AG04449 (cell line): ENCODE measurements around the gene MCM9.
A peak's percentile ranks its signal among the peaks of the same experiment; 100 is the strongest.

Source experiments
- CTCF ChIA-PET: fragments of 350-600 bp; formaldehyde crosslinking; extraction: SDS; loops from one replicate; lab custom pipeline; 2021; ENCODE audit warnings: antibody characterized with exemption; lab: Yijun Ruan, JAX
- POLR2A ChIA-PET: fragments of 400-600, 350-600 bp; formaldehyde crosslinking; extraction: SDS; loops from one replicate; lab custom pipeline; 2020; ENCODE audit warnings: antibody characterized with exemption, inconsistent platforms; lab: Yijun Ruan, JAX
- DNase-seq: peaks from one replicate; pipeline ENCODE4 v3.0.0-alpha.2; 2010; ENCODE audit warnings: low read depth, low spot score
- H3K4me3 ChIP-seq: 2 replicates; pipeline ENCODE4 v1.5.1; 2011; ENCODE audit warnings: low read depth, mild to moderate bottlenecking, control low read depth, low read length
- CTCF ChIP-seq: IDR thresholded peaks from one replicate; pipeline ENCODE4 v1.5.1; 2011; ENCODE audit warnings: mild to moderate bottlenecking, moderate library complexity, low read length, control low read depth, inconsistent platforms; ENCODE audit not compliant: insufficient read depth; ENCODE audit errors: missing control alignments

Gene MCM9

GRCh38 chr6:118776607-118777549, 158.1 kb downstream of the MCM9 start:
- ChIA-PET CTCF (interaction anchor here (1.0 to 2.6 kb wide), 11 partner anchors 8 to 494 kb away, joined by 3 to 16 read pairs (median 4); no protein-coding TSS in a partner anchor), POLR2A (no interaction called here)
- peak; percentile 33 for DNase-seq
- H3K4me3 ChIP-seq: no peak overlapping the region
- peak; percentile 66 for TF ChIP-seq CTCF

DNA sequence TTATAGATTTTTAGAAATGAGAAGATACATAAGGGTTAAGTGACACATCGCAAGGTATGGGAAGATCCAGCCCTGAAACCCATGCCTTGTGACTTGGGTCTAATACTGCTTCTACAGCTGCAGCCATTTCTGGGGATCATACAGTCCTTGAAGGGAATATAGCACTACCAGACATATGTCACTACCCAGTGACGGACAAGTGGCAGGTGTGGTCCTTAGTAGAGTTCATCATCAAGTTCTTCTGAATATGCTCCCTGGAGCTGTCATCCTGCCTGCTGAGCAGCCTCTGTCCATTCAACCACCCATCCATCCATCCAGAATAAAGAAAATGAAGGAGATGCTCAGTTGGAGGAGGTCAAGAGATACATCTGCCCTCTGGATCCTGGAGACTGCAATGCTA, 159.6 kb downstream of the MCM9 start:
- POLR2A ChIA-PET: no interaction called here

DNA sequence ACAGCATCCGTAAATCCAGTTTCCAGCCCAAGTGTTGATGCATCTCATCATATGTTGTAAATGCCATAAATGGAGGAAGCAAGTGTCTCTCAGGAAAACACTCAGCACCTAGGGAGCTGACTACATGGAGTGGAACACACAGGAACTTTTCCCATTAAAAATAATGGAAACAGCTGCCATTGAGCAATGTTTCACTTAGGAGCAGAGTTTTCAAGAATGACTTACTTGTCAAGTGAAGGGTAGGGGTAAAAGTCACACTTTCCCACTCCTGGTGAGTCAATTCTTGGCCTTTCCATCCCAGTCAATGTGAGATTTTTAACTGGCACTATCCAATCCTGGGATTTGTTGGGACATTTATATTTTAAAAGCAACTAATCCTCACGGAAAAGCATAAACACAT, 160.4 kb downstream of the MCM9 start:
- CTCF ChIA-PET: interaction anchor here (0.8 to 2.0 kb wide), 5 partner anchors 27 to 493 kb away, joined by 3 to 13 read pairs (median 3); no protein-coding TSS in a partner anchor
- DNase-seq: no peak
- TF ChIP-seq CTCF: no peak
- POLR2A ChIA-PET: no interaction called here
- no peak overlapping the region for H3K4me3 ChIP-seq

More for the DNA sequence above, 159.6 kb downstream of the MCM9 start:
- CTCF ChIA-PET: interaction anchor here (0.9 to 2.1 kb wide), 6 partner anchors 9 to 493 kb away, joined by 3 to 16 read pairs (median 4); no protein-coding TSS in a partner anchor
- TF ChIP-seq CTCF: no peak
- DNase-seq: no peak
- no peak overlapping the region for H3K4me3 ChIP-seq

DNA sequence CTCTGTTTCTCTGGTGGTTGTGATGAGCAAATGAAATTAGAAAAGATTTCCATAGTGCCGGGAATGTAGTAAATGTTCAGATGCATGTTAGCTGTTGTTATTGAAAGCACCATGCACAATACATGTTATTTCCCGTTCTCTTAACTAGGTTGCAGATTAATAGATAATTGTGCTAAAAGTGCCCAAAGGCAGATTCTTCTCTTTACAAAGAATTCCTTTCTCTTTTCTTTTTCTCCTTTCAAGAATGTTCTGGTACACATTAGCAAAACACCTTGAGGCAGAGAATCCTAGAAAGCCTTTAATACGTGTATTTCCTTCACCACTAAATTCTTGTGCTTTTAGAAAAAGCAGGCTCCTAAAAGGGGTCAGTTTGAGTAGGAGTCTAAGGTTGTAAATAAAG, 162.1 kb downstream of the MCM9 start:
- no peak for DNase-seq
- ChIA-PET POLR2A (no interaction called here), CTCF (interaction anchor here (2.0 kb wide), 1 partner anchor 28 kb away, joined by 13 read pairs; no protein-coding TSS in a partner anchor)
- no peak for TF ChIP-seq CTCF
- H3K4me3 ChIP-seq: no peak overlapping the region

GRCh38 chr6:118771253-118771652, 163.7 kb downstream of the MCM9 start:
- no peak overlapping the region for H3K4me3 ChIP-seq
- ChIA-PET POLR2A (no interaction called here), CTCF (interaction anchor here (0.6 to 1.3 kb wide), 4 partner anchors 16 to 179 kb away, joined by 3 to 4 read pairs (median 3); no protein-coding TSS in a partner anchor)
- TF ChIP-seq CTCF: no peak
- no peak for DNase-seq

DNA sequence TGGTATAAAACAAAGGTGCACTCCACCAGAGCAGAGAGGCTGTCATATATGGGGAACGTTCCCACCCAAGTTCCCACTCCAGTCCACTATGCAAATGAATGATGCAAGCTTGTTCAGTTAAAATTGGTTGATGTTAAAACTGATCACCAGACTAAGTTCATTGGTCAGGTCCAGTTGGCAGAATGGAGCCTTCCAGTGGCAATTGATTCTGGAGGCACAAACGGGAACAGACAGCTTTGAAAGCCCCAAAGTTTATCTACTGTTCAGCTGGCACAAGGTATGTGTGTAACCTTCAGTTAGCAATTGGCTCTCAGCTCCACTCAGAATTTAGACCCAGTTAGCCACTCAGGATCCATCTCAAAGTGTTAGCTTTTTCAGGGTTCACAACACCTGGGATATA, 164.1 kb downstream of the MCM9 start:
- ChIA-PET CTCF (interaction anchor here (0.6 to 1.3 kb wide), 4 partner anchors 15 to 179 kb away, joined by 3 to 4 read pairs (median 3); no protein-coding TSS in a partner anchor), POLR2A (no interaction called here)
- H3K4me3 ChIP-seq: no peak overlapping the region
- TF ChIP-seq CTCF: no peak
- no peak for DNase-seq
